ENCODE results near the gene LDAH.
A peak's percentile ranks its signal among the peaks of the same experiment; 100 is the strongest.

The LDAH gene

GRCh38 chr2:20647211-20647610, 175.7 kb downstream of the LDAH start:
- in situ Hi-C loops (cut with HindIII; ENCODE audit: low pct_unique_long_range_greater_than_20kb, low sequenced_read_pairs), result loop anchor here (25.0 kb wide), 1 partner anchor 210 kb away; the partner anchor contains the start of gene RHOB
- TF ChIP-seq JUND (IDR thresholded peaks at IDR 0.05; ENCODE audit: low read depth), result no peak
- no peak for DNase-seq (ENCODE audit: low read depth in 1 of 2, low spot score in 1 of 2)

GRCh38 chr2:20646446-20646845, 176.5 kb downstream of the LDAH start:
- in situ Hi-C loops (cut with HindIII; ENCODE audit: low pct_unique_long_range_greater_than_20kb, low sequenced_read_pairs), result loop anchor here (25.0 kb wide), 1 partner anchor 209 kb away; the partner anchor contains the start of gene RHOB
- TF ChIP-seq JUND (IDR thresholded peaks at IDR 0.05; ENCODE audit: low read depth), result no peak

DNA sequence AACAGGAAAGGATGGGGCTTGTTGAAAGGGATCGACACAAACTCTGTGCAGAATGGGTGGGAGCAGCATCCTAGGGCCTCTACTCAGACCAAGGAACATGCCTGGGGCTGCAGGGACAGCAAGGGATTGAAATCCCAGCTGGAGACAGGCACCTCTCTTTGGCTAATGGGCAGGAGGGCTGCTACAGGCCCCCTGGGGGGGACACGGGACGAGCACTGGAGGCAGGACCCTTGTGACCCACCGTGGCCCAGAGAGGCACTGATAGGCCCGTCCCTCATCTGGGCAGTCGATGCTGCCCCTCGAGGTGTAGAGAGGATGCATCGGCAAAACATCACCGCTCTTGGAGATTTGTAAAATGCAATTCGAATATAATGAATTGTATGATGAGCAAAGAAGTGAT, 177.1 kb downstream of the LDAH start:
- DNase-seq (ENCODE audit: low read depth in 1 of 2, low spot score in 1 of 2), result no peak
- in situ Hi-C loops (cut with HindIII; ENCODE audit: low pct_unique_long_range_greater_than_20kb, low sequenced_read_pairs), result loop anchor here (25.0 kb wide), 1 partner anchor 208 kb away; the partner anchor contains the start of gene RHOB
- no peak for TF ChIP-seq JUND (IDR thresholded peaks at IDR 0.05; ENCODE audit: low read depth)

More at GRCh38 chr2:20646446-20646845, 176.5 kb downstream of the LDAH start:
- DNase-seq (ENCODE audit: low read depth in 1 of 2, low spot score in 1 of 2), result no peak

DNA sequence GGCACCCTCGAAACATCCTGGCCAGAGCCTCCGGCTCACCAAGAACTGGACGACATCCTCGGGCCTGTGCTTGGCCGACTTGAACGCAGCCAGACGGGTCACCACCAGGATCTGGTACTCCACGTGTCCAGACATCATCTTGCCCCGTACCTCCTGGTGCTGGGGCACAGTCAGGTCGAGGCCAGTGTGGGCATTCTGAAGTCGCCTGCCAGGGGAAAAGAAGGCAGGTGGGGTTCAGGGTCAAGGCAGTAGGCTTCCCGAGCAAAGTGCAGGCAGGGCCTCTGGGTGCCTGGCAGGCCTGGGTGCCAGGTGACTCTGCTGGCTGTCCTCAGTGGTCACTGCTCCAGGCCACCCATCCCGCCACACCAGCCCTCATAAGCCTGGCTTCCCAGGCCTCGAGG, 177.6 kb downstream of the LDAH start:
- no peak for TF ChIP-seq JUND (IDR thresholded peaks at IDR 0.05; ENCODE audit: low read depth)
- DNase-seq (ENCODE audit: low read depth in 1 of 2, low spot score in 1 of 2), result no peak
- in situ Hi-C loops (cut with HindIII; ENCODE audit: low pct_unique_long_range_greater_than_20kb, low sequenced_read_pairs), result loop anchor here (25.0 kb wide), 1 partner anchor 208 kb away; the partner anchor contains the start of gene RHOB

DNA sequence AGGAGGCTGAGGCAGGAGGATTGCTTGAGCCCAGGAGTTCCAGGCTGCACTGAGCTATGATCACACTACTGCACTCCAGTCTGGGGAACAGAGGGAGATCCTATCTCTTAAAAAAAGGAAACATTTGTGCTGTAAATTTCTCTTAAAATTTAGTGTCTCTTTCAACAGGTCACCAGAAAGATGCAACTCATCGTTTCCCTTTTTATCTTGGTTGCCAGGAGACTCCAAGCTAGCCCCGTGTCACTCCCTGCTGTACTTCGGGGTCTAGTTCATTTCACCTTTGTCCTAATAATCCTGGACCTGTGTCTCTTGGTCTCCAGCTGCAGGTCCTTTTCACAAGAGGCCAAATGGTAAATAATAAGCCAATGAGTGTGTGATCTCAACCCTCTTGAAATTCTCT, 179.1 kb downstream of the LDAH start:
- DNase-seq (ENCODE audit: low read depth in 1 of 2, low spot score in 1 of 2), result no peak
- in situ Hi-C loops (cut with HindIII; ENCODE audit: low pct_unique_long_range_greater_than_20kb, low sequenced_read_pairs), result loop anchor here (25.0 kb wide), 1 partner anchor 207 kb away; the partner anchor contains the start of gene RHOB
- TF ChIP-seq JUND (IDR thresholded peaks at IDR 0.05; ENCODE audit: low read depth), result no peak

- in situ Hi-C loops (cut with HindIII; ENCODE audit: low pct_unique_long_range_greater_than_20kb, low sequenced_read_pairs), result loop anchor here (25.0 kb wide), 1 partner anchor 206 kb away; the partner anchor contains the start of gene RHOB
- no peak for DNase-seq (ENCODE audit: low read depth in 1 of 2, low spot score in 1 of 2)
- TF ChIP-seq JUND (IDR thresholded peaks at IDR 0.05; ENCODE audit: low read depth), result no peak
Observed at GRCh38 chr2:20643060-20643459, 179.8 kb downstream of the LDAH start.

GRCh38 chr2:20642055-20642971, 180.6 kb downstream of the LDAH start:
- DNase-seq (ENCODE audit: low read depth in 1 of 2, low spot score in 1 of 2), result peak; percentile 62 to 79
- in situ Hi-C loops (cut with HindIII; ENCODE audit: low pct_unique_long_range_greater_than_20kb, low sequenced_read_pairs), result loop anchor here (25.0 kb wide), 1 partner anchor 205 kb away; the partner anchor contains the start of gene RHOB
- no peak for TF ChIP-seq JUND (IDR thresholded peaks at IDR 0.05; ENCODE audit: low read depth)

GRCh38 chr2:20641123-20641985, 181.5 kb downstream of the LDAH start:
- DNase-seq (ENCODE audit: low read depth in 1 of 2, low spot score in 1 of 2), result no peak
- in situ Hi-C loops (cut with HindIII; ENCODE audit: low pct_unique_long_range_greater_than_20kb, low sequenced_read_pairs), result loop anchor here (25.0 kb wide), 1 partner anchor 204 kb away; the partner anchor contains the start of gene RHOB
- no peak for TF ChIP-seq JUND (IDR thresholded peaks at IDR 0.05; ENCODE audit: low read depth)

DNA sequence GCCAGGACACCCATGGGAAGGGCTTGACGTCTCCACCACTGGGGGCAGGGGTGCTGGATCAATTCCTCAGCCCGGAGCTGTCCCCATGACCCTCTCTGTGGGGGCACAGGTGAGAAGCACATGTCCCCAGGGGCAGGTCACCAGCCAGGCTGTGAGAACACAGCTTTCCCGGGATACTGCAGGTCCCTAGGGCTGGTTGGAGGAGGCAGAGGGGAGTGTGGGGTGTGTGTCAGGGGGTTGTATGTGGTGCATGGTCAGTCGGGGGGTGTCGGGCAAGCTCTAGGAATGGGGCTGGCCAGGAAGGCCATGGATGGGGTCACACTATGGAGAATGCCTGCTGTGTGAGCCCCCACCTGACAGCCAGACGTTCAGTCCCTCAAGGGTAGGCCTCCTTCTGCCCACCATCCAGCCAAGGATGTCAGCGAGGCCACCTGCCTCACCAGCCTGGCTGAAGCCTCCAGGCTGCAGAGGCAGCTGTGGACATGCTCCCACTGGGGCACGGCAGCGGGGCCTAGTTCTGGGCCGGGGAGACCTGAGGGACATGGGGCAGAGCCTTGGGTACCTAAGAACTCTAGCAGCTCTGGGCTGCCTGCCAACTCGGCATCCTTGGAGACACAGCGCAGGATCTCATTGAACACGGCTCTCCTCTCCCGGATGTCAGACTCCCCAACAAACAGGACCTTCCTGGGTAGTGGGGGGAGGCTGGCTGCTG, 182.3 kb downstream of the LDAH start:
- no peak for DNase-seq (ENCODE audit: low read depth in 1 of 2, low spot score in 1 of 2)
- in situ Hi-C loops (cut with HindIII; ENCODE audit: low pct_unique_long_range_greater_than_20kb, low sequenced_read_pairs), result loop anchor here (25.0 kb wide), 1 partner anchor 203 kb away; the partner anchor contains the start of gene RHOB
- TF ChIP-seq JUND (IDR thresholded peaks at IDR 0.05; ENCODE audit: low read depth), result no peak

DNA sequence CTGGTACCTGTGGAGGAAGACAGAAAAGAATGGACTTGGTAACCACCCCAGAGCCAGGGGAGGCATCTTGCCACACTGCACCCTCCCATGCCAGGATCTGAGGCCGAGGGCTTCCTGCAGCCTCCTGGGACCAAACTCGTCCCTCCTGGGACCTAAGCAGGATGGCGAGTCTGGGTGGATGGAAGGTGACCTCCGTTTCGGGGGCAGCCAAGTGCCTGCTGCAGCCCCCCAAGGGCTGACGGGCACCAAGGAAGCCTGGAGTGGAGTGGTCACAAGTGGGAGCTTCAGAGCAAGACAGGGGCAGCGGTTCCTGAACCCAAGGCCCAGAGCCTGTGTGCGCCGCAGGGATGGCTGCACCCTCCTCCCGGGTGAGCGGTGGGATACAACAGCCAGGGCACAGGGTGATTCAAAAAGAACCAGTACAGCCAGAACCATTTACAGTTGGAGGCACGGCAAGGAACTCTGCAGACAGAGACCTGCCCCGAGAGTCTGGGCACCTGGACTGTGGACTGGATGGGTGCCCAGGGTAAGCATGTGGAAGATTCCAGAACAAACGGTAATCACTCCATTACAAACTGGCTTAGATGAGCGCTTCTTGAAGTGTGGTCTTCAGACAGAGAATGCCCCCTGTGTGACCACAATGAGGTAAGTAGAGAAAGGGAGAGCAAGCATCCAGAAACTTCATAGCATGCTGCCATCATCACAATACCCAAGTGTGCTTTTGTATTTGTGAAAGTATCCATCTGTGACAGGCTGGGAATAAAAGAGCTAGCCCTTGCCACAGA, 184.1 kb downstream of the LDAH start:
- TF ChIP-seq JUND (IDR thresholded peaks at IDR 0.05; ENCODE audit: low read depth), result no peak
- no peak for DNase-seq (ENCODE audit: low read depth in 1 of 2, low spot score in 1 of 2)
- in situ Hi-C loops (cut with HindIII; ENCODE audit: low pct_unique_long_range_greater_than_20kb, low sequenced_read_pairs), result loop anchor here (25.0 kb wide), 1 partner anchor 202 kb away; the partner anchor contains the start of gene RHOB

GRCh38 chr2:20638014-20638413, 184.9 kb downstream of the LDAH start:
- DNase-seq (ENCODE audit: low read depth in 1 of 2, low spot score in 1 of 2), result no peak
- in situ Hi-C loops (cut with HindIII; ENCODE audit: low pct_unique_long_range_greater_than_20kb, low sequenced_read_pairs), result loop anchor here (25.0 kb wide), 1 partner anchor 201 kb away; the partner anchor contains the start of gene RHOB
- TF ChIP-seq JUND (IDR thresholded peaks at IDR 0.05; ENCODE audit: low read depth), result no peak
